HG02678 (cell line): ENCODE results near the gene MAT2A.
"Not testable (repeated sequence)": the region's sequence is repeated elsewhere in the genome, so short reads cannot be mapped to it uniquely, and the experiment has no call there.

ENCODE experiments used
- ATAC-seq: cut with Tn5 transposase; IDR thresholded peaks from one replicate; pipeline ENCODE4 v1.9.1; 2021; ENCODE audit warnings: mild to moderate bottlenecking, moderate library complexity; ENCODE audit not compliant: unreplicated experiment

The MAT2A gene

GRCh38 chr2:85547089-85547858 lies 8.3 kb downstream of the MAT2A start:
- no peak for ATAC-seq

GRCh38 chr2:85547859-85548607 lies 9.1 kb downstream of the MAT2A start:
- no peak for ATAC-seq

- no peak for ATAC-seq
Observed at GRCh38 chr2:85548608-85548900, 9.6 kb downstream of the MAT2A start.

- ATAC-seq: no peak
Observed at GRCh38 chr2:85549095-85549494, 10.1 kb downstream of the MAT2A start.

GRCh38 chr2:85549826-85550225 lies 10.9 kb downstream of the MAT2A start:
- no peak for ATAC-seq

- no peak for ATAC-seq
Observed at GRCh38 chr2:85550486-85550885, 11.5 kb downstream of the MAT2A start.

- peak; percentile 81 for ATAC-seq
Observed at GRCh38 chr2:85551698-85552678, 13.0 kb downstream of the MAT2A start.

- ATAC-seq: no peak
Observed at GRCh38 chr2:85553184-85553583, 14.2 kb downstream of the MAT2A start.

GRCh38 chr2:85554980-85555612 lies 16.1 kb downstream of the MAT2A start:
- no peak for ATAC-seq

- ATAC-seq: no peak
Observed at GRCh38 chr2:85557130-85557529, 18.2 kb downstream of the MAT2A start.

- ATAC-seq: no peak
Observed at GRCh38 chr2:85558160-85558559, 19.2 kb downstream of the MAT2A start.

GRCh38 chr2:85560403-85560726 lies 21.4 kb downstream of the MAT2A start:
- ATAC-seq: not testable (repeated sequence)

GRCh38 chr2:85560812-85561279 lies 21.9 kb downstream of the MAT2A start:
- peak; percentile 23 for ATAC-seq

GRCh38 chr2:85561280-85562212 lies 22.6 kb downstream of the MAT2A start, which contains the start of gene GGCX:
GGCX (minus strand) TSS chr2:85561493; CDS start chr2:85561428, 65 bp downstream.
- ATAC-seq: peak; percentile 93

- ATAC-seq: no peak
Observed at GRCh38 chr2:85564144-85564563, 25.2 kb downstream of the MAT2A start.

- no peak for ATAC-seq
Observed at GRCh38 chr2:85566265-85566664, 27.3 kb downstream of the MAT2A start.

- no peak for ATAC-seq
Observed at GRCh38 chr2:85575739-85576138, 36.8 kb downstream of the MAT2A start.

- ATAC-seq: no peak
Observed at GRCh38 chr2:85577063-85577385, 38.1 kb downstream of the MAT2A start.

- peak; percentile 47 for ATAC-seq
Observed at GRCh38 chr2:85577386-85578242, 38.6 kb downstream of the MAT2A start, which contains the start of gene VAMP8. VAMP8 (plus strand) TSS chr2:85577586; CDS start chr2:85577647, 61 bp downstream.
